ENCODE data around the gene MLLT3.

- TF ChIP-seq, protein P1, sequence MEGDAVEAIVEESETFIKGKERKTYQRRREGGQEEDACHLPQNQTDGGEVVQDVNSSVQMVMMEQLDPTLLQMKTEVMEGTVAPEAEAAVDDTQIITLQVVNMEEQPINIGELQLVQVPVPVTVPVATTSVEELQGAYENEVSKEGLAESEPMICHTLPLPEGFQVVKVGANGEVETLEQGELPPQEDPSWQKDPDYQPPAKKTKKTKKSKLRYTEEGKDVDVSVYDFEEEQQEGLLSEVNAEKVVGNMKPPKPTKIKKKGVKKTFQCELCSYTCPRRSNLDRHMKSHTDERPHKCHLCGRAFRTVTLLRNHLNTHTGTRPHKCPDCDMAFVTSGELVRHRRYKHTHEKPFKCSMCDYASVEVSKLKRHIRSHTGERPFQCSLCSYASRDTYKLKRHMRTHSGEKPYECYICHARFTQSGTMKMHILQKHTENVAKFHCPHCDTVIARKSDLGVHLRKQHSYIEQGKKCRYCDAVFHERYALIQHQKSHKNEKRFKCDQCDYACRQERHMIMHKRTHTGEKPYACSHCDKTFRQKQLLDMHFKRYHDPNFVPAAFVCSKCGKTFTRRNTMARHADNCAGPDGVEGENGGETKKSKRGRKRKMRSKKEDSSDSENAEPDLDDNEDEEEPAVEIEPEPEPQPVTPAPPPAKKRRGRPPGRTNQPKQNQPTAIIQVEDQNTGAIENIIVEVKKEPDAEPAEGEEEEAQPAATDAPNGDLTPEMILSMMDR (conservative IDR thresholded peaks at IDR 0.05 in 1 of 2, IDR thresholded peaks at IDR 0.05 in 1 of 2; ENCODE audit: extremely low read depth in 1 of 2, insufficient read depth in 1 of 2, low read depth in 1 of 2, low read length in 2 of 2), result no peak
- no peak for TF ChIP-seq EZH2 (IDR thresholded peaks at IDR 0.05; ENCODE audit: borderline replicate concordance, low read length)
Observed at GRCh38 chr9:20650750-20651299, 28.5 kb upstream of the MLLT3 start.

Data from mammary epithelial cell (primary cell).